H9 (cell line): ENCODE results near the gene CEP162. TPM values are rescaled to one million over a fixed set of nuclear protein-coding genes. Genes with fewer than 3 reads are reported as not detected.

Experiments used
- DNase-seq: peaks from one replicate; pipeline ENCODE4 v3.0.0-alpha.2; 2017
- H2AFZ ChIP-seq: one replicate; pipeline ENCODE4 v1.6.1; 2013; ENCODE audit warnings: mild to moderate bottlenecking, low read length, control low read depth, moderate library complexity
- H2AK5ac ChIP-seq: 2 replicates; pipeline ENCODE4 v1.6.1; 2013; ENCODE audit warnings: low read length, control low read depth, mixed read lengths; ENCODE audit not compliant: insufficient read length
- H2BK120ac ChIP-seq: one replicate; pipeline ENCODE4 v1.6.1; 2013; ENCODE audit warnings: low read depth, mild to moderate bottlenecking, low read length, control low read depth, inconsistent platforms; ENCODE audit not compliant: poor library complexity, severe bottlenecking
- H2BK12ac ChIP-seq: 2 replicates; pipeline ENCODE4 v1.6.1; 2013; ENCODE audit warnings: low read length, control low read depth, mixed read lengths, low read depth; ENCODE audit not compliant: insufficient read length
- H2BK15ac ChIP-seq: 2 replicates; pipeline ENCODE4 v1.6.1; 2013; ENCODE audit warnings: low read depth, low read length, control low read depth
- H2BK20ac ChIP-seq: one replicate; pipeline ENCODE4 v1.6.1; 2013; ENCODE audit warnings: low read depth, mild to moderate bottlenecking, low read length, control low read depth, inconsistent platforms; ENCODE audit not compliant: poor library complexity, severe bottlenecking
- H2BK5ac ChIP-seq: 2 replicates; pipeline ENCODE4 v1.6.1; 2013; ENCODE audit warnings: low read length, control low read depth, mixed read lengths; ENCODE audit not compliant: insufficient read length
- H3K14ac ChIP-seq: 2 replicates; pipeline ENCODE4 v1.6.1; 2013; ENCODE audit warnings: low read length, control low read depth; ENCODE audit not compliant: insufficient read depth
- H3K18ac ChIP-seq: 2 replicates; pipeline ENCODE4 v1.6.1; 2013; ENCODE audit warnings: low read depth, mild to moderate bottlenecking, mixed read lengths, low read length, control low read depth; ENCODE audit not compliant: insufficient read length
- H3K23ac ChIP-seq: 2 replicates; pipeline ENCODE4 v1.6.1; 2013; ENCODE audit warnings: low read length, control low read depth, mixed read lengths, low read depth; ENCODE audit not compliant: insufficient read length
- H3K23me2 ChIP-seq: 2 replicates; pipeline ENCODE4 v1.6.1; 2013; ENCODE audit warnings: low read depth, mild to moderate bottlenecking, mixed read lengths, low read length, control low read depth; ENCODE audit not compliant: insufficient read length, poor library complexity, severe bottlenecking
- H3K27ac ChIP-seq: 2 replicates; pipeline ENCODE4 v1.5.1; 2013; ENCODE audit warnings: low read length, control low read depth, mixed read lengths, low read depth; ENCODE audit not compliant: insufficient read length
- H3K27me3 ChIP-seq: 2 replicates; pipeline ENCODE4 v1.6.1; 2013; ENCODE audit warnings: low read length, control low read depth, inconsistent platforms; ENCODE audit not compliant: insufficient read depth
- H3K4ac ChIP-seq: 2 replicates; pipeline ENCODE4 v1.6.1; 2013; ENCODE audit warnings: low read depth, mild to moderate bottlenecking, control low read depth, inconsistent platforms, low read length, moderate library complexity
- H3K4me1 ChIP-seq: 2 replicates; pipeline ENCODE4 v1.6.1; 2013; ENCODE audit warnings: low read length, control low read depth, inconsistent platforms; ENCODE audit not compliant: insufficient read depth
- H3K4me2 ChIP-seq: 2 replicates; pipeline ENCODE4 v1.6.1; 2013; ENCODE audit warnings: low read length, control low read depth, mixed read lengths; ENCODE audit not compliant: insufficient read length, insufficient read depth
- H3K56ac ChIP-seq: 2 replicates; pipeline ENCODE4 v1.6.1; 2013; ENCODE audit warnings: low read depth, mild to moderate bottlenecking, mixed read lengths, low read length, control low read depth; ENCODE audit not compliant: insufficient read length
- H3K79me1 ChIP-seq: 2 replicates; pipeline ENCODE4 v1.6.1; 2013; ENCODE audit warnings: low read depth, mild to moderate bottlenecking, moderate library complexity, low read length, control low read depth, inconsistent platforms; ENCODE audit not compliant: insufficient read depth, poor library complexity, severe bottlenecking
- H3K79me2 ChIP-seq: 2 replicates; pipeline ENCODE4 v1.6.1; 2013; ENCODE audit warnings: low read length, control low read depth, inconsistent platforms; ENCODE audit not compliant: insufficient read depth
- H3K9ac ChIP-seq: 2 replicates; pipeline ENCODE4 v1.6.1; 2013; ENCODE audit warnings: low read length, control low read depth, mixed read lengths; ENCODE audit not compliant: insufficient read length; ENCODE audit errors: extremely low read depth
- H3K9me3 ChIP-seq: one replicate; pipeline ENCODE4 v1.6.1; 2013; ENCODE audit warnings: low read depth, low read length, inconsistent platforms; ENCODE audit not compliant: control insufficient read depth
- H3T11ph ChIP-seq: one replicate; pipeline ENCODE4 v1.6.1; 2013; ENCODE audit warnings: mild to moderate bottlenecking, low read length, control low read depth, inconsistent platforms
- H4K20me1 ChIP-seq: one replicate; pipeline ENCODE4 v1.6.1; 2013; ENCODE audit not compliant: control insufficient read depth, insufficient read length, insufficient read depth
- H4K5ac ChIP-seq: 2 replicates; pipeline ENCODE4 v1.6.1; 2013; ENCODE audit warnings: low read depth, mild to moderate bottlenecking, mixed read lengths, low read length, control low read depth; ENCODE audit not compliant: insufficient read length
- H4K8ac ChIP-seq: replicated peaks from 2 replicates; pipeline ENCODE4 v1.6.1; 2013; ENCODE audit warnings: low read length, control low read depth, mixed read lengths, low read depth; ENCODE audit not compliant: insufficient read length
- H4K91ac ChIP-seq: 2 replicates; pipeline ENCODE4 v1.6.1; 2013; ENCODE audit warnings: low read depth, mild to moderate bottlenecking, moderate library complexity, mixed read lengths, low read length, control low read depth; ENCODE audit not compliant: insufficient read length
- H3K27ac Mint-ChIP-seq, 3 experiments: 2 replicates in 2 of 3; 3 replicates in 1 of 3; pipeline ENCODE4 v1.8.0; 2020 to 2021; ENCODE audit warnings: mixed read lengths in 3 of 3, mild to moderate bottlenecking in 1 of 3, moderate library complexity in 1 of 3
- H3K27me3 Mint-ChIP-seq: 2 replicates; pipeline ENCODE4 v1.8.0; 2021; ENCODE audit warnings: low read depth, mild to moderate bottlenecking, moderate library complexity, mixed read lengths
- H3K36me3 Mint-ChIP-seq, 3 experiments: 2 replicates in 2 of 3; 3 replicates in 1 of 3; pipeline ENCODE4 v1.8.0; 2020 to 2021; ENCODE audit warnings: low read depth in 3 of 3, mixed read lengths in 3 of 3; ENCODE audit not compliant: insufficient read depth in 1 of 3
- H3K4me1 Mint-ChIP-seq, 2 experiments: 2 replicates each; pipeline ENCODE4 v1.8.0; 2020; ENCODE audit warnings: mixed read lengths in 2 of 2
- H3K4me3 Mint-ChIP-seq, 2 experiments: 2 replicates in 1 of 2; 3 replicates in 1 of 2; pipeline ENCODE4 v1.8.0; 2020 to 2021; ENCODE audit warnings: mild to moderate bottlenecking in 2 of 2, mixed read lengths in 2 of 2, moderate library complexity in 1 of 2
- H3K9me3 Mint-ChIP-seq, 2 experiments: 2 replicates in 1 of 2; 3 replicates in 1 of 2; pipeline ENCODE4 v1.8.0; 2020; ENCODE audit warnings: mild to moderate bottlenecking in 2 of 2, mixed read lengths in 2 of 2, moderate library complexity in 1 of 2
- WGBS: extraction: QIAGEN DNeasy Blood & Tissue Kit; methylation state at CpG from one replicate; pipeline ENCODE4 v1.1.7; 2013; ENCODE audit warnings: missing lambda C conversion rate, low lambda C conversion rate, mixed read lengths; ENCODE audit not compliant: insufficient read length; ENCODE audit errors: extremely low coverage; 5-methylcytosine and 5-hydroxymethylcytosine counted together
- total RNA-seq: library from RNA; stranded (reverse); gene quantifications from 2 replicates; pipeline ENCODE4 v1.2.1, GENCODE V29; 2021
- TF ChIP-seq, protein P1 (sequence below): fragments of 200-600 bp; sonication (generic); conservative IDR thresholded peaks from 3 replicates; pipeline ENCODE4 v1.8.0; 2021; ENCODE audit warnings: antibody characterized with exemption, mild to moderate bottlenecking

The CEP162 gene
- total RNA-seq, 1 experiment from 2014 or later, result 11.5 TPM

DNA sequence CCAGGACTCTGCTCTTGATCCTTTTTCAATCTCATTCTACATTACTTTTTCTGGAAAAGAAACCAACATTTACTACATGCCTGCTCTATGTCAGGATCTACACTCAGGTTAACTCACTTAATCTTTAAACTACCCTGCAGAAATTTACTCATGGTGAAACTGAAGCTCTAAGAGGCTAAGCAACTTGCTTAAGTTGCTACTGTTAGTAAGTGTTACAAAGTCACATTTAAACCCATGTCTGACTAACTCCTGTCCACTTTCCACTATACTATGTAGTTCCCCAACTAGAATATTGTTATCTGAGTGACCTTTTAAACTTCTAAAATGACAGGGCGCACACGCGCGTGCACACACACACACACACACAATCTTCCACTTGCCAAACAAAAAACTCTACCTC, 5.0 kb downstream of the CEP162 start:
- H4K5ac ChIP-seq, result no peak overlapping the region
- H3K9ac ChIP-seq, result no peak overlapping the region
- H4K8ac ChIP-seq, result no peak overlapping the region
- H3K79me1 ChIP-seq, result no peaks in the 10 kb centered on the region
- Mint-ChIP-seq H3K4me1 (peaks cover 23 to 25% of the 10 kb centered on the region in 2 experiments), H3K27ac (no peak overlapping the region), H3K9me3 (no peaks in the 10 kb centered on the region), H3K36me3 (no peaks in the 10 kb centered on the region; a peak in 2 of 7 replicates), H3K27me3 (no peaks in the 10 kb centered on the region), H3K4me3 (no peak overlapping the region)
- no peak overlapping the region for H2BK120ac ChIP-seq
- no peak overlapping the region for H2BK20ac ChIP-seq
- no peaks in the 10 kb centered on the region for H4K20me1 ChIP-seq
- H2AK5ac ChIP-seq, result no peak overlapping the region
- TF ChIP-seq, protein P1, sequence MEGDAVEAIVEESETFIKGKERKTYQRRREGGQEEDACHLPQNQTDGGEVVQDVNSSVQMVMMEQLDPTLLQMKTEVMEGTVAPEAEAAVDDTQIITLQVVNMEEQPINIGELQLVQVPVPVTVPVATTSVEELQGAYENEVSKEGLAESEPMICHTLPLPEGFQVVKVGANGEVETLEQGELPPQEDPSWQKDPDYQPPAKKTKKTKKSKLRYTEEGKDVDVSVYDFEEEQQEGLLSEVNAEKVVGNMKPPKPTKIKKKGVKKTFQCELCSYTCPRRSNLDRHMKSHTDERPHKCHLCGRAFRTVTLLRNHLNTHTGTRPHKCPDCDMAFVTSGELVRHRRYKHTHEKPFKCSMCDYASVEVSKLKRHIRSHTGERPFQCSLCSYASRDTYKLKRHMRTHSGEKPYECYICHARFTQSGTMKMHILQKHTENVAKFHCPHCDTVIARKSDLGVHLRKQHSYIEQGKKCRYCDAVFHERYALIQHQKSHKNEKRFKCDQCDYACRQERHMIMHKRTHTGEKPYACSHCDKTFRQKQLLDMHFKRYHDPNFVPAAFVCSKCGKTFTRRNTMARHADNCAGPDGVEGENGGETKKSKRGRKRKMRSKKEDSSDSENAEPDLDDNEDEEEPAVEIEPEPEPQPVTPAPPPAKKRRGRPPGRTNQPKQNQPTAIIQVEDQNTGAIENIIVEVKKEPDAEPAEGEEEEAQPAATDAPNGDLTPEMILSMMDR, result no peak
- no peak overlapping the region for H2BK12ac ChIP-seq
- no peak overlapping the region for H3K4ac ChIP-seq
- no CpG with 5 or more reads among the region's 4 CpGs for WGBS
- peaks cover 5% of the 10 kb centered on the region for H3K23me2 ChIP-seq
- H2BK5ac ChIP-seq, result no peak overlapping the region
- H3K79me2 ChIP-seq, result no peaks in the 10 kb centered on the region
- no peak overlapping the region for H3K4me2 ChIP-seq
- no peaks in the 10 kb centered on the region for H3K27me3 ChIP-seq
- no peaks in the 10 kb centered on the region for H3K9me3 ChIP-seq
- H3K27ac ChIP-seq, result no peak overlapping the region
- H3K18ac ChIP-seq, result no peak overlapping the region
- no peak overlapping the region for H3K23ac ChIP-seq
- H3K56ac ChIP-seq, result no peak overlapping the region
- H2BK15ac ChIP-seq, result no peak overlapping the region
- no peak overlapping the region for H2AFZ ChIP-seq
- H3T11ph ChIP-seq, result no peak overlapping the region
- H4K91ac ChIP-seq, result no peak overlapping the region
- peaks cover 4% of the 10 kb centered on the region; the same call in 1 of the 2 replicates for H3K4me1 ChIP-seq
- no peak overlapping the region for H3K14ac ChIP-seq
- DNase-seq, result no peak
